GM23338 (cell line): ENCODE data around the gene COQ10B.

Experiments used
- EZH2 ChIP-seq: fragments of 200-600 bp; sonication (generic); IDR thresholded peaks from one replicate; pipeline ENCODE4 v1.8.0; 2017; ENCODE audit warnings: antibody characterized with exemption, mild to moderate bottlenecking, low read depth; ENCODE audit not compliant: unreplicated experiment
- POLR2AphosphoS5 ChIP-seq: IDR thresholded peaks from 2 replicates; pipeline ENCODE4 v1.6.1; 2016; ENCODE audit warnings: antibody characterized with exemption, low read depth
- ZNF331 ChIP-seq: fragments of 250-450 bp; sonication (Bioruptor Pico); IDR thresholded peaks from 2 replicates; pipeline ENCODE4 v1.5.0; 2020; ENCODE audit warnings: low read depth, mild to moderate bottlenecking, moderate library complexity
- TF ChIP-seq, protein P1 (sequence below), 2 experiments: fragments of 200-600 bp in 1 of 2; sonication (generic) in 1 of 2; conservative IDR thresholded peaks; 2 replicates each; pipeline versions ENCODE4 v1.5.1 to v1.6.1; 2016 to 2017; ENCODE audit warnings: antibody characterized with exemption in 2 of 2, low read depth in 2 of 2, mild to moderate bottlenecking in 2 of 2, moderate library complexity in 1 of 2
- TF ChIP-seq, protein P2 (sequence below): IDR thresholded peaks from one replicate; pipeline ENCODE4 v1.6.1; 2018; ENCODE audit warnings: antibody characterized with exemption; ENCODE audit not compliant: unreplicated experiment
- TF ChIP-seq, protein P3 (sequence below): fragments of 250-450 bp; sonication (Bioruptor Pico); IDR thresholded peaks from 2 replicates; pipeline ENCODE4 v1.5.0; 2020; ENCODE audit warnings: mild to moderate bottlenecking, moderate library complexity

DNA sequence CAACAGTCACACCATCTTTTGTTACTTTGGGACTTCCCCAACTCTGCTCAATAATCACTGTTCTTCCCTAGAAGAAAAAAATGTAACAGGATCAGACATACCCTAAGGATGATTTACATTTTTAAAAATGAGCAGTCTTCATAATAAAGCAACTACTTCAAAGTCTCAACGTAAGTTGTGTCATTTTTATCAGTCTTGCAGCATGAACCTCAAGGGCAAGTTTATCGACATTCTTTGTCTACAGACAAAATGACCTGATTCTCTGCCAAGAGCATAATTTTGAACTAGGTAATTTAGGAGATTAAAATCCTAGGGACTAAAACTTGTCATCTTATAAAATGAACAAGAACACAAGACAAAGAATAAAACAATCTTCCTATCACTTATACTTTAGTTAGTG lies 44.0 kb downstream of the COQ10B start:
- TF ChIP-seq ZNF331: no peak
- TF ChIP-seq, protein P1, sequence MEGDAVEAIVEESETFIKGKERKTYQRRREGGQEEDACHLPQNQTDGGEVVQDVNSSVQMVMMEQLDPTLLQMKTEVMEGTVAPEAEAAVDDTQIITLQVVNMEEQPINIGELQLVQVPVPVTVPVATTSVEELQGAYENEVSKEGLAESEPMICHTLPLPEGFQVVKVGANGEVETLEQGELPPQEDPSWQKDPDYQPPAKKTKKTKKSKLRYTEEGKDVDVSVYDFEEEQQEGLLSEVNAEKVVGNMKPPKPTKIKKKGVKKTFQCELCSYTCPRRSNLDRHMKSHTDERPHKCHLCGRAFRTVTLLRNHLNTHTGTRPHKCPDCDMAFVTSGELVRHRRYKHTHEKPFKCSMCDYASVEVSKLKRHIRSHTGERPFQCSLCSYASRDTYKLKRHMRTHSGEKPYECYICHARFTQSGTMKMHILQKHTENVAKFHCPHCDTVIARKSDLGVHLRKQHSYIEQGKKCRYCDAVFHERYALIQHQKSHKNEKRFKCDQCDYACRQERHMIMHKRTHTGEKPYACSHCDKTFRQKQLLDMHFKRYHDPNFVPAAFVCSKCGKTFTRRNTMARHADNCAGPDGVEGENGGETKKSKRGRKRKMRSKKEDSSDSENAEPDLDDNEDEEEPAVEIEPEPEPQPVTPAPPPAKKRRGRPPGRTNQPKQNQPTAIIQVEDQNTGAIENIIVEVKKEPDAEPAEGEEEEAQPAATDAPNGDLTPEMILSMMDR (conservative IDR thresholded peaks at IDR 0.05; ENCODE audit: low read depth in 2 of 2): no peak
- TF ChIP-seq, protein P2, sequence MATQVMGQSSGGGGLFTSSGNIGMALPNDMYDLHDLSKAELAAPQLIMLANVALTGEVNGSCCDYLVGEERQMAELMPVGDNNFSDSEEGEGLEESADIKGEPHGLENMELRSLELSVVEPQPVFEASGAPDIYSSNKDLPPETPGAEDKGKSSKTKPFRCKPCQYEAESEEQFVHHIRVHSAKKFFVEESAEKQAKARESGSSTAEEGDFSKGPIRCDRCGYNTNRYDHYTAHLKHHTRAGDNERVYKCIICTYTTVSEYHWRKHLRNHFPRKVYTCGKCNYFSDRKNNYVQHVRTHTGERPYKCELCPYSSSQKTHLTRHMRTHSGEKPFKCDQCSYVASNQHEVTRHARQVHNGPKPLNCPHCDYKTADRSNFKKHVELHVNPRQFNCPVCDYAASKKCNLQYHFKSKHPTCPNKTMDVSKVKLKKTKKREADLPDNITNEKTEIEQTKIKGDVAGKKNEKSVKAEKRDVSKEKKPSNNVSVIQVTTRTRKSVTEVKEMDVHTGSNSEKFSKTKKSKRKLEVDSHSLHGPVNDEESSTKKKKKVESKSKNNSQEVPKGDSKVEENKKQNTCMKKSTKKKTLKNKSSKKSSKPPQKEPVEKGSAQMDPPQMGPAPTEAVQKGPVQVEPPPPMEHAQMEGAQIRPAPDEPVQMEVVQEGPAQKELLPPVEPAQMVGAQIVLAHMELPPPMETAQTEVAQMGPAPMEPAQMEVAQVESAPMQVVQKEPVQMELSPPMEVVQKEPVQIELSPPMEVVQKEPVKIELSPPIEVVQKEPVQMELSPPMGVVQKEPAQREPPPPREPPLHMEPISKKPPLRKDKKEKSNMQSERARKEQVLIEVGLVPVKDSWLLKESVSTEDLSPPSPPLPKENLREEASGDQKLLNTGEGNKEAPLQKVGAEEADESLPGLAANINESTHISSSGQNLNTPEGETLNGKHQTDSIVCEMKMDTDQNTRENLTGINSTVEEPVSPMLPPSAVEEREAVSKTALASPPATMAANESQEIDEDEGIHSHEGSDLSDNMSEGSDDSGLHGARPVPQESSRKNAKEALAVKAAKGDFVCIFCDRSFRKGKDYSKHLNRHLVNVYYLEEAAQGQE: no peak
- TF ChIP-seq, protein P3, sequence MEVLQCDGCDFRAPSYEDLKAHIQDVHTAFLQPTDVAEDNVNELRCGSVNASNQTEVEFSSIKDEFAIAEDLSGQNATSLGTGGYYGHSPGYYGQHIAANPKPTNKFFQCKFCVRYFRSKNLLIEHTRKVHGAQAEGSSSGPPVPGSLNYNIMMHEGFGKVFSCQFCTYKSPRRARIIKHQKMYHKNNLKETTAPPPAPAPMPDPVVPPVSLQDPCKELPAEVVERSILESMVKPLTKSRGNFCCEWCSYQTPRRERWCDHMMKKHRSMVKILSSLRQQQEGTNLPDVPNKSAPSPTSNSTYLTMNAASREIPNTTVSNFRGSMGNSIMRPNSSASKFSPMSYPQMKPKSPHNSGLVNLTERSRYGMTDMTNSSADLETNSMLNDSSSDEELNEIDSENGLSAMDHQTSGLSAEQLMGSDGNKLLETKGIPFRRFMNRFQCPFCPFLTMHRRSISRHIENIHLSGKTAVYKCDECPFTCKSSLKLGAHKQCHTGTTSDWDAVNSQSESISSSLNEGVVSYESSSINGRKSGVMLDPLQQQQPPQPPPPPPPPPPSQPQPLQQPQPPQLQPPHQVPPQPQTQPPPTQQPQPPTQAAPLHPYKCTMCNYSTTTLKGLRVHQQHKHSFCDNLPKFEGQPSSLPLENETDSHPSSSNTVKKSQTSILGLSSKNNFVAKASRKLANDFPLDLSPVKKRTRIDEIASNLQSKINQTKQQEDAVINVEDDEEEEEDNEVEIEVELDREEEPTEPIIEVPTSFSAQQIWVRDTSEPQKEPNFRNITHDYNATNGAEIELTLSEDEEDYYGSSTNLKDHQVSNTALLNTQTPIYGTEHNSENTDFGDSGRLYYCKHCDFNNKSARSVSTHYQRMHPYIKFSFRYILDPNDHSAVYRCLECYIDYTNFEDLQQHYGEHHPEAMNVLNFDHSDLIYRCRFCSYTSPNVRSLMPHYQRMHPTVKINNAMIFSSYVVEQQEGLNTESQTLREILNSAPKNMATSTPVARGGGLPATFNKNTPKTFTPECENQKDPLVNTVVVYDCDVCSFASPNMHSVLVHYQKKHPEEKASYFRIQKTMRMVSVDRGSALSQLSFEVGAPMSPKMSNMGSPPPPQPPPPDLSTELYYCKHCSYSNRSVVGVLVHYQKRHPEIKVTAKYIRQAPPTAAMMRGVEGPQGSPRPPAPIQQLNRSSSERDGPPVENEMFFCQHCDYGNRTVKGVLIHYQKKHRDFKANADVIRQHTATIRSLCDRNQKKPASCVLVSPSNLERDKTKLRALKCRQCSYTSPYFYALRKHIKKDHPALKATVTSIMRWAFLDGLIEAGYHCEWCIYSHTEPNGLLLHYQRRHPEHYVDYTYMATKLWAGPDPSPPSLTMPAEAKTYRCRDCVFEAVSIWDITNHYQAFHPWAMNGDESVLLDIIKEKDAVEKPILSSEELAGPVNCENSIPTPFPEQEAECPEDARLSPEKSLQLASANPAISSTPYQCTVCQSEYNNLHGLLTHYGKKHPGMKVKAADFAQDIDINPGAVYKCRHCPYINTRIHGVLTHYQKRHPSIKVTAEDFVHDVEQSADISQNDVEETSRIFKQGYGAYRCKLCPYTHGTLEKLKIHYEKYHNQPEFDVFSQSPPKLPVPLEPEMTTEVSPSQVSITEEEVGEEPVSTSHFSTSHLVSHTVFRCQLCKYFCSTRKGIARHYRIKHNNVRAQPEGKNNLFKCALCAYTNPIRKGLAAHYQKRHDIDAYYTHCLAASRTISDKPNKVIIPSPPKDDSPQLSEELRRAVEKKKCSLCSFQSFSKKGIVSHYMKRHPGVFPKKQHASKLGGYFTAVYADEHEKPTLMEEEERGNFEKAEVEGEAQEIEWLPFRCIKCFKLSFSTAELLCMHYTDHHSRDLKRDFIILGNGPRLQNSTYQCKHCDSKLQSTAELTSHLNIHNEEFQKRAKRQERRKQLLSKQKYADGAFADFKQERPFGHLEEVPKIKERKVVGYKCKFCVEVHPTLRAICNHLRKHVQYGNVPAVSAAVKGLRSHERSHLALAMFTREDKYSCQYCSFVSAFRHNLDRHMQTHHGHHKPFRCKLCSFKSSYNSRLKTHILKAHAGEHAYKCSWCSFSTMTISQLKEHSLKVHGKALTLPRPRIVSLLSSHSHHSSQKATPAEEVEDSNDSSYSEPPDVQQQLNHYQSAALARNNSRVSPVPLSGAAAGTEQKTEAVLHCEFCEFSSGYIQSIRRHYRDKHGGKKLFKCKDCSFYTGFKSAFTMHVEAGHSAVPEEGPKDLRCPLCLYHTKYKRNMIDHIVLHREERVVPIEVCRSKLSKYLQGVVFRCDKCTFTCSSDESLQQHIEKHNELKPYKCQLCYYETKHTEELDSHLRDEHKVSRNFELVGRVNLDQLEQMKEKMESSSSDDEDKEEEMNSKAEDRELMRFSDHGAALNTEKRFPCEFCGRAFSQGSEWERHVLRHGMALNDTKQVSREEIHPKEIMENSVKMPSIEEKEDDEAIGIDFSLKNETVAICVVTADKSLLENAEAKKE (CRISPR knock-in tag): no peak
- TF ChIP-seq EZH2: no peak
- no peak for TF ChIP-seq POLR2AphosphoS5
